ENCODE measurements around the gene CRY2. TPM values are rescaled to one million over a fixed set of nuclear protein-coding genes. Genes with fewer than 3 reads are reported as not detected.

CRY2 gene
- total and polyA plus RNA-seq, 2 of the 13 experiments (the other 11 are each of a cell fraction or from before 2014, with no cell fraction given) = 10.1 to 12.2 TPM

DNA sequence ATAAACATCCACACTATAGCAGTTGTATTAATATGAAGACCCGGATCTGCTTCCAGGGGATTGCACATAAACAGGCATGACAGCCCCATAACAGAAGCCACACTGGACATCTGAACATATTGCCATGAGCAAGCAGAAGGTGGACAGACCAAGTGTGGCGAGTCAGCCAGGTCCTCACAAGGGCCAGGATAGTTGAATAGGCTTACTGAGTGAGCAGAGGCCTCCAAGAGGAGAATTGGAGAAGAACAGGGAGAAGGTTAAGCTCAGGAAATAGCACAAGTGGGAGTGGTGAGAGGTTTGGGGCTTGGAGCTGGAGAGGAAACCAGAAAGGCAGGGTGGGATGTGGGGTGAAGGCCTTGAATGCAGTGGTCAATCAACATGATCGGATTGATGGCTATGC is 31.5 kb upstream of the CRY2 start (continued):
- TF ChIP-seq ZBTB26 (CRISPR knock-in tag; IDR thresholded peaks at IDR 0.05; ENCODE audit: borderline replicate concordance) (no peak), KLF13 (CRISPR knock-in tag; IDR thresholded peaks at IDR 0.05) (no peak), ZNF407 (CRISPR knock-in tag; IDR thresholded peaks at IDR 0.05; ENCODE audit: not compliant biosample characterization) (no peak), CSRNP1 (CRISPR knock-in tag; IDR thresholded peaks at IDR 0.05) (no peak), ZNF383 (CRISPR knock-in tag; IDR thresholded peaks at IDR 0.05; ENCODE audit: borderline replicate concordance) (no peak), NFIB (CRISPR knock-in tag; IDR thresholded peaks at IDR 0.05; ENCODE audit: borderline replicate concordance) (no peak)
- TF ChIP-seq, protein P1, sequence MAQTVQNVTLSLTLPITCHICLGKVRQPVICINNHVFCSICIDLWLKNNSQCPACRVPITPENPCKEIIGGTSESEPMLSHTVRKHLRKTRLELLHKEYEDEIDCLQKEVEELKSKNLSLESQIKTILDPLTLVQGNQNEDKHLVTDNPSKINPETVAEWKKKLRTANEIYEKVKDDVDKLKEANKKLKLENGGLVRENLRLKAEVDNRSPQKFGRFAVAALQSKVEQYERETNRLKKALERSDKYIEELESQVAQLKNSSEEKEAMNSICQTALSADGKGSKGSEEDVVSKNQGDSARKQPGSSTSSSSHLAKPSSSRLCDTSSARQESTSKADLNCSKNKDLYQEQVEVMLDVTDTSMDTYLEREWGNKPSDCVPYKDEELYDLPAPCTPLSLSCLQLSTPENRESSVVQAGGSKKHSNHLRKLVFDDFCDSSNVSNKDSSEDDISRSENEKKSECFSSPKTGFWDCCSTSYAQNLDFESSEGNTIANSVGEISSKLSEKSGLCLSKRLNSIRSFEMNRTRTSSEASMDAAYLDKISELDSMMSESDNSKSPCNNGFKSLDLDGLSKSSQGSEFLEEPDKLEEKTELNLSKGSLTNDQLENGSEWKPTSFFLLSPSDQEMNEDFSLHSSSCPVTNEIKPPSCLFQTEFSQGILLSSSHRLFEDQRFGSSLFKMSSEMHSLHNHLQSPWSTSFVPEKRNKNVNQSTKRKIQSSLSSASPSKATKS (CRISPR knock-in tag; IDR thresholded peaks at IDR 0.05) = no peak
- TF ChIP-seq, protein P2, sequence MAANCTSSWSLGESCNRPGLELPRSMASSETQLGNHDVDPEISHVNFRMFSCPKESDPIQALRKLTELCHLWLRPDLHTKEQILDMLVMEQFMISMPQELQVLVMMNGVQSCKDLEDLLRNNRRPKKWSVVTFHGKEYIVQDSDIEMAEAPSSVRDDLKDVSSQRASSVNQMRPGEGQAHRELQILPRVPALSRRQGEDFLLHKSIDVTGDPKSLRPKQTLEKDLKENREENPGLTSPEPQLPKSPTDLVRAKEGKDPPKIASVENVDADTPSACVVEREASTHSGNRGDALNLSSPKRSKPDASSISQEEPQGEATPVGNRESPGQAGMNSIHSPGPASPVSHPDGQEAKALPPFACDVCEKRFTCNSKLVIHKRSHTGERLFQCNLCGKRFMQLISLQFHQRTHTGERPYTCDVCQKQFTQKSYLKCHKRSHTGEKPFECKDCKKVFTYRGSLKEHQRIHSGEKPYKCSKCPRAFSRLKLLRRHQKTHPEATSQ (CRISPR knock-in tag; IDR thresholded peaks at IDR 0.05; ENCODE audit: borderline replicate concordance) = no peak

Data from HepG2 (cell line).